ENCODE measurements around the gene CACNB2.

DNA sequence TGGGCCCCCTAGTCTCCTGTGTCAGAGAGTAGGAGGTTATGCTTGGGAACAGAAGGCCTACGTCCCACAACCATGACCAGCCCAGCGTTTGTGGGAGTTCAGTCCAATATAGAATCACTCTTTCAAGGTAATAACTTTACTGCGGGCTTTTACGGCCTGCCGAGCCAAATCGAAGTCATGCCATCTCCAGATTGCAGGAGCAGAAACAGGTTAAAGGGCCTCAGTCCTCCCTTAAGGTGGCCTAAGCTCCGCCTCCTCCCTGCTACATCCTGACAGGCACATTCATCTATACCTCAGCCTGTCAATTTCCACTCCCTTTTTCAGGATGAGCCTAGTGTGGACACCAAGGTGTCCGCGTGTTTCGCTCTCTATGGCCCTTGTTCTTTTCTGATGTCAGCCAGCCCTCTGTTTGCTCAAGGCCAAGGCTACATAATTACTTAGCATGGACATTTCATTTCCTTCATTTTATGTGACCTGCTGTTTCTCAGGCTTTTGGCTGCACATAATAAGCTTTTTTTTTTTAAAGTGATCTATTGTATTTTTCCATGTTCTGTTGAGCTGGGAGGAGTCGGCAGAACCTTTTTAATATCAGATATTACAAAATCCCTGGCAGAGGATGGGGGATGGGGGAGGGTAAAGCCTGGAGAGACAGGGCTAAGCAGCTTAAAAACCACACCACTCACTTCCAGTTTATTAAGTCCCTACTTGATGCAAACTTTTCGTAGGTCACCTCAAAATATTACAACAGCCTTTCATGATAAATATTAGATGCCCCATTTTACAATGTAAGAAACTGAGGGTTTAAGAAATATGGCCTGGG is 84.6 kb downstream of the CACNB2 start:
- TF ChIP-seq, protein P1, sequence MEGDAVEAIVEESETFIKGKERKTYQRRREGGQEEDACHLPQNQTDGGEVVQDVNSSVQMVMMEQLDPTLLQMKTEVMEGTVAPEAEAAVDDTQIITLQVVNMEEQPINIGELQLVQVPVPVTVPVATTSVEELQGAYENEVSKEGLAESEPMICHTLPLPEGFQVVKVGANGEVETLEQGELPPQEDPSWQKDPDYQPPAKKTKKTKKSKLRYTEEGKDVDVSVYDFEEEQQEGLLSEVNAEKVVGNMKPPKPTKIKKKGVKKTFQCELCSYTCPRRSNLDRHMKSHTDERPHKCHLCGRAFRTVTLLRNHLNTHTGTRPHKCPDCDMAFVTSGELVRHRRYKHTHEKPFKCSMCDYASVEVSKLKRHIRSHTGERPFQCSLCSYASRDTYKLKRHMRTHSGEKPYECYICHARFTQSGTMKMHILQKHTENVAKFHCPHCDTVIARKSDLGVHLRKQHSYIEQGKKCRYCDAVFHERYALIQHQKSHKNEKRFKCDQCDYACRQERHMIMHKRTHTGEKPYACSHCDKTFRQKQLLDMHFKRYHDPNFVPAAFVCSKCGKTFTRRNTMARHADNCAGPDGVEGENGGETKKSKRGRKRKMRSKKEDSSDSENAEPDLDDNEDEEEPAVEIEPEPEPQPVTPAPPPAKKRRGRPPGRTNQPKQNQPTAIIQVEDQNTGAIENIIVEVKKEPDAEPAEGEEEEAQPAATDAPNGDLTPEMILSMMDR (IDR thresholded peaks at IDR 0.05): no peak
- no peak for TF ChIP-seq POLR2A (IDR thresholded peaks at IDR 0.05)
